Fibroblast of lung (primary cell): ENCODE data around the gene PROB1. TPM values are rescaled to one million over a fixed set of nuclear protein-coding genes. Genes with fewer than 3 reads are reported as not detected.
"Not testable (repeated sequence)": the region's sequence is repeated elsewhere in the genome, so short reads cannot be mapped to it uniquely, and the experiment has no call there.

Experiments used
- DNase-seq, 2 donors: peaks; one replicate each; pipeline versions ENCODE4 v3.0.0 to v3.0.0-alpha.2; 2010; ENCODE audit warnings: low read depth in 2 of 2
- H2AFZ ChIP-seq: 2 replicates; pipeline ENCODE4 v1.5.1; 2012; ENCODE audit warnings: low read length, control low read depth, inconsistent platforms
- H3K27ac ChIP-seq: 2 replicates; pipeline ENCODE4 v1.5.1; 2011; ENCODE audit warnings: low read length, control low read depth; ENCODE audit not compliant: insufficient read depth
- H3K27me3 ChIP-seq: 2 replicates; pipeline ENCODE4 v1.5.1; 2011; ENCODE audit warnings: mild to moderate bottlenecking, low read length; ENCODE audit not compliant: control insufficient read depth, insufficient read depth
- H3K36me3 ChIP-seq: 2 replicates; pipeline ENCODE4 v1.5.1; 2011; ENCODE audit warnings: low read length; ENCODE audit not compliant: control insufficient read depth, insufficient read depth
- H3K4me1 ChIP-seq: 2 replicates; pipeline ENCODE4 v1.5.1; 2011; ENCODE audit warnings: low read length; ENCODE audit not compliant: control insufficient read depth, insufficient read depth; ENCODE audit errors: extremely low read depth
- H3K4me2 ChIP-seq: 2 replicates; pipeline ENCODE4 v1.5.1; 2011; ENCODE audit warnings: low read length, control low read depth; ENCODE audit not compliant: insufficient read depth; ENCODE audit errors: extremely low read depth
- H3K4me3 ChIP-seq, 4 experiments: fragments of 200-600 bp in 1 of 4; sonication (generic) in 1 of 4; replicated peaks in 1 of 4; 2 replicates each; pipeline ENCODE4 v1.5.1; 2011 to 2016; ENCODE audit warnings: low read length in 4 of 4, low read depth in 3 of 4, mild to moderate bottlenecking in 3 of 4, control low read depth in 2 of 4, inconsistent platforms in 1 of 4, mixed read lengths in 1 of 4; ENCODE audit not compliant: insufficient read depth in 1 of 4; ENCODE audit errors: control extremely low read depth in 1 of 4
- H3K79me2 ChIP-seq: 2 replicates; pipeline ENCODE4 v1.5.1; 2012; ENCODE audit warnings: mild to moderate bottlenecking, low read length, inconsistent platforms; ENCODE audit not compliant: control insufficient read depth, insufficient read depth
- H3K9ac ChIP-seq: 2 replicates; pipeline ENCODE4 v1.5.1; 2011; ENCODE audit warnings: mild to moderate bottlenecking, low read length, control low read depth; ENCODE audit not compliant: insufficient read depth
- H3K9me3 ChIP-seq: 2 replicates; pipeline ENCODE4 v1.5.1; 2012; ENCODE audit warnings: low read depth, low read length; ENCODE audit not compliant: control insufficient read depth, insufficient read depth
- H4K20me1 ChIP-seq: 2 replicates; pipeline ENCODE4 v1.5.1; 2011; ENCODE audit warnings: low read length; ENCODE audit not compliant: control insufficient read depth, insufficient read depth; ENCODE audit errors: extremely low read depth
- EZH2 ChIP-seq: IDR thresholded peaks from 2 replicates; pipeline ENCODE4 v1.5.1; 2012; ENCODE audit warnings: low read length, control low read depth, mild to moderate bottlenecking; ENCODE audit errors: missing control alignments
- polyA plus RNA-seq, 2 donors: library from polyadenylated mRNA; depleted of rRNA in 1 of 2; stranded (reverse) in 1 of 2; unstranded in 1 of 2; fragments of >200 nt; gene quantifications; 2 replicates each; pipeline ENCODE4 v1.2.1, GENCODE V29; 2011 to 2012; ENCODE audit warnings: missing spikeins in 1 of 2
- total RNA-seq: library from RNA; depleted of rRNA; stranded (reverse); fragments of >200 nt; gene quantifications from 2 replicates; pipeline ENCODE4 v1.2.1, GENCODE V29; 2014
- TF ChIP-seq, protein P1 (sequence below), 2 donors: IDR thresholded peaks in 1 of 2; conservative IDR thresholded peaks in 1 of 2; 1 replicate in 1 of 2; 2 replicates in 1 of 2; pipeline ENCODE4 v1.5.1; 2011 to 2012; ENCODE audit warnings: low read length in 2 of 2, control low read depth in 1 of 2, inconsistent platforms in 1 of 2, low read depth in 1 of 2, mild to moderate bottlenecking in 1 of 2

The PROB1 gene
- total and polyA plus RNA-seq, 2 donors (not counting 1 experiment from before 2014, with no cell fraction given): 0.34 to 1.5 TPM

DNA sequence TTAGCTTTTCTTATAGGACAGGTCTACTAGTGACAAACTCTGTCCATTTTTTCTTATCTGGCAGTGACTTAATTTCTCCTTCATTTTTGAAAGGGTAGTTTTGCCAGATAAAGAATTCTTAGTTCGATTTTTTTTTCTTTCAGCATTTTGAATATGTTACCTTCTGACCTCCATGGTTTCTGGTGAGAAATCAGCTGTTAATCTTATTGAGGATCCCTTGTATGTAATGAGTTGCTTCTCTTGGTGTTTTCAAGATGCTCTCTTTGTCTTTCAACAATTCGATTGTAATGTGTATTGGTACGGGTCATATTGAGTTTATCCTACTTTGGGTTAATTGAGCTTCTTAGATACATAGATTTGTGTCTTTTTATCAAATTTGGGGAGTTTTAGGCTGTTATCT is 40.7 kb downstream of the PROB1 start:
- Histone ChIP-seq H4K20me1 (no peaks in the 10 kb centered on the region), H3K9me3 (no peaks in the 10 kb centered on the region), H3K4me2 (no peak overlapping the region), H2AFZ (no peak overlapping the region), H3K36me3 (no peaks in the 10 kb centered on the region), H3K4me1 (no peaks in the 10 kb centered on the region), H3K27me3 (no peaks in the 10 kb centered on the region), H3K4me3 (no peak overlapping the region), H3K79me2 (peaks cover 63% of the 10 kb centered on the region), H3K9ac (no peak overlapping the region), H3K27ac (no peak overlapping the region)
- TF ChIP-seq EZH2: no peak
- TF ChIP-seq, protein P1, sequence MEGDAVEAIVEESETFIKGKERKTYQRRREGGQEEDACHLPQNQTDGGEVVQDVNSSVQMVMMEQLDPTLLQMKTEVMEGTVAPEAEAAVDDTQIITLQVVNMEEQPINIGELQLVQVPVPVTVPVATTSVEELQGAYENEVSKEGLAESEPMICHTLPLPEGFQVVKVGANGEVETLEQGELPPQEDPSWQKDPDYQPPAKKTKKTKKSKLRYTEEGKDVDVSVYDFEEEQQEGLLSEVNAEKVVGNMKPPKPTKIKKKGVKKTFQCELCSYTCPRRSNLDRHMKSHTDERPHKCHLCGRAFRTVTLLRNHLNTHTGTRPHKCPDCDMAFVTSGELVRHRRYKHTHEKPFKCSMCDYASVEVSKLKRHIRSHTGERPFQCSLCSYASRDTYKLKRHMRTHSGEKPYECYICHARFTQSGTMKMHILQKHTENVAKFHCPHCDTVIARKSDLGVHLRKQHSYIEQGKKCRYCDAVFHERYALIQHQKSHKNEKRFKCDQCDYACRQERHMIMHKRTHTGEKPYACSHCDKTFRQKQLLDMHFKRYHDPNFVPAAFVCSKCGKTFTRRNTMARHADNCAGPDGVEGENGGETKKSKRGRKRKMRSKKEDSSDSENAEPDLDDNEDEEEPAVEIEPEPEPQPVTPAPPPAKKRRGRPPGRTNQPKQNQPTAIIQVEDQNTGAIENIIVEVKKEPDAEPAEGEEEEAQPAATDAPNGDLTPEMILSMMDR (conservative IDR thresholded peaks at IDR 0.05 in 1 of 2, IDR thresholded peaks at IDR 0.05 in 1 of 2; ENCODE audit: low read depth in 1 of 2, low read length in 2 of 2): no peak
- no peak for DNase-seq

DNA sequence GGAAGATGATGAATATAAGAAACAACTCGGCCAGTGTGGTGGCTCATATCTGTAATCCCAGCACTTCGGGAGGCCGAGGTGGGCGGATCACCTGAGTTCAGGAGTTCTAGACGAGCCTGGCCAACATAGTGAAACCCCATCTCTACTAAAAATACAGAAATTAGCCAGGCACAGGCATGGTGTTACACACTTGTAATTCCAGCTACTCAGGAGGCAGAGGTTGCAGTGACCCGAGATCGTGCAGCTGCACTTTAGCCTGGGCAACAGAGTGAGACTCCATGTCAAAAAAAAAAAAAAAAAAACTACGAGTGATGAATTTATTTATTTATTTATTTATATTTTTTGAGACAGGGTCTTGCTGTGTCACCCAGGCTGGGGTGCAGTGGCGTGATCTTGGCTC is 47.0 kb downstream of the PROB1 start:
- not testable (repeated sequence) for H3K27me3 ChIP-seq, H3K9me3 ChIP-seq, H3K4me2 ChIP-seq, H3K4me1 ChIP-seq, H3K4me3 ChIP-seq, H4K20me1 ChIP-seq, H3K36me3 ChIP-seq, H3K27ac ChIP-seq, H2AFZ ChIP-seq, DNase-seq, H3K9ac ChIP-seq
- peaks cover 80% of the 10 kb centered on the region for H3K79me2 ChIP-seq

DNA sequence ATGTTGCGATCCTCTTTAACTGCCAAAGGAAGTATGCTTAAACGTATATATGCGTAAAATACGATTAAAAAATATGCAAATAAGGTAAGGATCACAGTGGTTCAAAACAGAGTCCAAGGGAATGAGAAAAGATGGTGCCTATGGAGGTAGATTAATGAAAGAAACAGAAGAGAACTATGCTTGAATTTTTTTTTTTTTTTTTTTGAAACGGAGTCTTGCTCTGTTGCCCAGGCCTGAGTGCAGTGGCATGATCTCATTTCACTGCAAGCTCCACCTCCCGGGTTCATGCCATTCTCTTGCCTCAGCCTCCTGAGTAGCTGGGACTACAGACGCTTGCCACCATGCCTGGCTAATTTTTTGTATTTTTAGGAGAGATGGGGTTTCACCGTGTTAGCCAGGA is 49.5 kb downstream of the PROB1 start:
- not testable (repeated sequence) for H3K36me3 ChIP-seq, H3K4me1 ChIP-seq, DNase-seq, H3K4me3 ChIP-seq, H2AFZ ChIP-seq, H3K9ac ChIP-seq, H4K20me1 ChIP-seq, H3K4me2 ChIP-seq, H3K9me3 ChIP-seq, H3K27me3 ChIP-seq, H3K27ac ChIP-seq
- peaks cover 75% of the 10 kb centered on the region for H3K79me2 ChIP-seq

DNA sequence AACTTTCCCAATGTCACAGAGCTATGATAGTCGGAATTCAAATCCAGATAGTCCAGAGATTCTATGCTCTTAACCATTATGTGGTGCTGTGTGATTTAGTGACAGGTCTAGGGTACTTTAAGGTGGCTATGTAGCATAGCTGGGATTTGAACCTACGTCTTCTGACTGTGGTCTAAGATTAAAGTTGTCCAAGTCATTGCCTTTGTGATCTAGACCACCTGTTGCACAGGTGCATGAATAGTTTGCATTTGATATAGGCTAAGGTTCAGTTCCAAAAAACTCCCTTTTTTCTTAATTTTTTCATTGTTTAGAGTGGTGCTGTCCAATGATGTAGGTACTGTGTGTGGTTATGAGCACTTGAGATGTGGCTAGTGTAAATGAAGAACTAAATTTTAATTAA is 50.7 kb downstream of the PROB1 start:
- no peak overlapping the region for H2AFZ ChIP-seq
- no peak overlapping the region for H3K27ac ChIP-seq
- H3K27me3 ChIP-seq: no peaks in the 10 kb centered on the region
- H3K4me1 ChIP-seq: peaks cover 4% of the 10 kb centered on the region
- no peaks in the 10 kb centered on the region for H3K9me3 ChIP-seq
- TF ChIP-seq EZH2: no peak
- TF ChIP-seq, protein P1 (conservative IDR thresholded peaks at IDR 0.05 in 1 of 2, IDR thresholded peaks at IDR 0.05 in 1 of 2; ENCODE audit: low read depth in 1 of 2, low read length in 2 of 2): no peak
- H3K79me2 ChIP-seq: peaks cover 65% of the 10 kb centered on the region
- DNase-seq: no peak
- no peaks in the 10 kb centered on the region for H3K36me3 ChIP-seq
- H3K9ac ChIP-seq: no peak overlapping the region
- H4K20me1 ChIP-seq: no peaks in the 10 kb centered on the region
- peak overlapping the region in 2 of 4 experiments; percentile 23 to 30 for H3K4me3 ChIP-seq
- no peak overlapping the region for H3K4me2 ChIP-seq
